WTC11 (cell line): ENCODE measurements around the gene MEIKIN.

ENCODE experiments used
- CTCF ChIP-seq: fragments of 200-600 bp; IDR thresholded peaks from 2 replicates; pipeline ENCODE4 v1.8.0; 2022; ENCODE audit warnings: antibody characterized with exemption
- NR1H2 ChIP-seq: sonication (generic); formaldehyde crosslinking; IDR thresholded peaks from 2 replicates; pipeline ENCODE4 v1.9.0; 2021; ENCODE audit warnings: mild to moderate bottlenecking, moderate library complexity, missing genetic modification reagents

- TF ChIP-seq CTCF (no peak), NR1H2 (CRISPR knock-in tag) (no peak)
Measured at GRCh38 chr5:131759704-131760103, 185.8 kb downstream of the MEIKIN start.
